ENCODE results near the gene ATP5F1E.

Gene ATP5F1E

GRCh38 chr20:59005523-59006166 lies 26.5 kb downstream of the ATP5F1E start:
- ATAC-seq (no peak), DNase-seq (no peak)

- DNase-seq: peak; percentile 53
- peak; percentile 38 for ATAC-seq
Observed at GRCh38 chr20:59004763-59005522, 27.2 kb downstream of the ATP5F1E start.

- peak; percentile 73 for DNase-seq
- ATAC-seq: no peak
Observed at GRCh38 chr20:59004493-59004762, 27.7 kb downstream of the ATP5F1E start.

- ATAC-seq (no peak), DNase-seq (no peak)
Observed at GRCh38 chr20:59003836-59004492, 28.2 kb downstream of the ATP5F1E start.

GRCh38 chr20:59002874-59003399 lies 29.2 kb downstream of the ATP5F1E start:
- DNase-seq: no peak
- ATAC-seq: no peak

GRCh38 chr20:59002388-59002787 lies 29.7 kb downstream of the ATP5F1E start:
- no peak for ATAC-seq

GRCh38 chr20:59001449-59002171 lies 30.5 kb downstream of the ATP5F1E start:
- ATAC-seq (no peak), DNase-seq (no peak)

More at GRCh38 chr20:59002388-59002787, 29.7 kb downstream of the ATP5F1E start:
- DNase-seq: no peak

- DNase-seq: no peak
- no peak for ATAC-seq
Observed at GRCh38 chr20:59001068-59001448, 31.1 kb downstream of the ATP5F1E start.

- ATAC-seq (no peak), DNase-seq (no peak)
Observed at GRCh38 chr20:59000326-59000725, 31.8 kb downstream of the ATP5F1E start.

- DNase-seq (no peak), ATAC-seq (no peak)
Observed at GRCh38 chr20:58998656-58999055, 33.5 kb downstream of the ATP5F1E start.

- ATAC-seq (no peak), DNase-seq (no peak)
Observed at GRCh38 chr20:58997141-58997770, 34.9 kb downstream of the ATP5F1E start.

- DNase-seq (no peak), ATAC-seq (no peak)
Observed at GRCh38 chr20:58996226-58996611, 35.9 kb downstream of the ATP5F1E start.

GRCh38 chr20:58995461-58996225 lies 36.5 kb downstream of the ATP5F1E start:
- ATAC-seq: no peak
- no peak for DNase-seq

- DNase-seq (no peak), ATAC-seq (no peak)
Observed at GRCh38 chr20:58994390-58995159, 37.6 kb downstream of the ATP5F1E start.

- no peak for ATAC-seq
Observed at GRCh38 chr20:58993332-58994248, 38.5 kb downstream of the ATP5F1E start.

GRCh38 chr20:58992911-58993310 lies 39.2 kb downstream of the ATP5F1E start:
- DNase-seq (no peak), ATAC-seq (no peak)

More at GRCh38 chr20:58993332-58994248, 38.5 kb downstream of the ATP5F1E start:
- no peak for DNase-seq

GRCh38 chr20:58991715-58992114 lies 40.4 kb downstream of the ATP5F1E start:
- ATAC-seq (no peak), DNase-seq (no peak)

GRCh38 chr20:58990651-58991445 lies 41.3 kb downstream of the ATP5F1E start:
- no peak for DNase-seq
- no peak for ATAC-seq

GRCh38 chr20:58989196-58989595 lies 42.9 kb downstream of the ATP5F1E start:
- ATAC-seq (no peak), DNase-seq (no peak)
